MCF 10A (cell line): ENCODE data around the gene HOXD12. TPM values are rescaled to one million over a fixed set of nuclear protein-coding genes. Genes with fewer than 3 reads are reported as not detected.

Experiments used
- BruUV-seq: library from RNA; stranded (reverse); fragments of 400-500 nt; replicated peaks from 2 replicates; lab custom pipeline; 2021; lab: Mats Ljungman, UMichigan
- CTCF ChIA-PET: fragments of 300-600 bp; sonication (Branson Sonifier 250); formaldehyde crosslinking; extraction: SDS; loops from one replicate; lab custom pipeline; 2021; ENCODE audit warnings: antibody characterized with exemption, inconsistent platforms; lab: Yijun Ruan, JAX
- POLR2A ChIA-PET: fragments of 300-600, 350-650 bp; sonication (Branson Sonifier 250); formaldehyde crosslinking; extraction: SDS; loops from one replicate; lab custom pipeline; 2020; ENCODE audit warnings: antibody characterized with exemption, inconsistent platforms; lab: Yijun Ruan, JAX
- DNase-seq: peaks from one replicate; pipeline ENCODE4 v3.0.0-alpha.2; 2018; ENCODE audit not compliant: unreplicated experiment
- H3K27ac Mint-ChIP-seq: one replicate; pipeline ENCODE4 v1.8.0; 2022; ENCODE audit warnings: mild to moderate bottlenecking, low read depth, mixed read lengths; ENCODE audit not compliant: unreplicated experiment
- H3K27me3 Mint-ChIP-seq: one replicate; pipeline ENCODE4 v1.8.0; 2022; ENCODE audit warnings: mixed read lengths; ENCODE audit not compliant: insufficient read depth, unreplicated experiment
- H3K36me3 Mint-ChIP-seq: one replicate; pipeline ENCODE4 v1.8.0; 2022; ENCODE audit warnings: mild to moderate bottlenecking, moderate library complexity, mixed read lengths; ENCODE audit not compliant: insufficient read depth, unreplicated experiment
- H3K4me1 Mint-ChIP-seq: one replicate; pipeline ENCODE4 v1.8.0; 2022; ENCODE audit warnings: mixed read lengths; ENCODE audit not compliant: insufficient read depth, unreplicated experiment
- H3K4me3 Mint-ChIP-seq: one replicate; pipeline ENCODE4 v1.8.0; 2022; ENCODE audit warnings: mild to moderate bottlenecking, moderate library complexity, mixed read lengths; ENCODE audit not compliant: unreplicated experiment
- H3K9me3 Mint-ChIP-seq: one replicate; pipeline ENCODE4 v1.8.0; 2022; ENCODE audit warnings: mixed read lengths; ENCODE audit not compliant: unreplicated experiment
- CTCF ChIP-seq: fragments of 200-600 bp; IDR thresholded peaks from one replicate; pipeline ENCODE4 v1.8.0; 2022; ENCODE audit warnings: antibody characterized with exemption, mild to moderate bottlenecking; ENCODE audit not compliant: unreplicated experiment
- intact Hi-C: fragments of 100-400 bp; cut with micrococcal nuclease; formaldehyde crosslinking; loops from 2 replicates; pipeline ENCODE4 v1.14.1; 2022
- total RNA-seq: library from RNA; stranded (reverse); gene quantifications from 2 replicates; pipeline ENCODE4 v1.2.3, GENCODE V29; 2022

Gene HOXD12
- total RNA-seq, 1 experiment from 2014 or later = not detected

GRCh38 chr2:176111309-176111663, 11.7 kb downstream of the HOXD12 start:
- H3K4me1 Mint-ChIP-seq = peaks cover 2% of the 10 kb centered on the region
- peaks cover 8% of the 10 kb centered on the region for H3K27me3 Mint-ChIP-seq
- intact Hi-C loops = no loop called here
- no peak overlapping the region for H3K27ac Mint-ChIP-seq
- no TSS peak for BruUV-seq
- peak; percentile 56 for TF ChIP-seq CTCF
- H3K9me3 Mint-ChIP-seq = no peaks in the 10 kb centered on the region
- H3K4me3 Mint-ChIP-seq = no peak overlapping the region
- POLR2A ChIA-PET = interaction anchor here (0.7 to 1.5 kb wide), 4 partner anchors 9 to 526 kb away, joined by 3 to 5 read pairs (median 4); no protein-coding TSS in a partner anchor
- CTCF ChIA-PET = interaction anchor here (0.6 to 2.6 kb wide), 35 partner anchors 9 to 1045 kb away, joined by 3 to 23 read pairs (median 4); partner anchors contain the start of genes HOXD12 and HOXD13
- peak; percentile 58 for DNase-seq
- H3K36me3 Mint-ChIP-seq = no peaks in the 10 kb centered on the region

- Mint-ChIP-seq H3K27me3 (peaks cover 10% of the 10 kb centered on the region), H3K36me3 (no peaks in the 10 kb centered on the region), H3K4me1 (no peaks in the 10 kb centered on the region), H3K4me3 (no peak overlapping the region), H3K27ac (no peak overlapping the region), H3K9me3 (no peaks in the 10 kb centered on the region)
- POLR2A ChIA-PET = interaction anchor here (0.7 to 1.5 kb wide), 3 partner anchors 15 to 525 kb away, joined by 3 to 5 read pairs (median 4); no protein-coding TSS in a partner anchor
- CTCF ChIA-PET = interaction anchor here (0.7 to 2.6 kb wide), 17 partner anchors 9 to 1030 kb away, joined by 3 to 23 read pairs (median 4); no protein-coding TSS in a partner anchor
- intact Hi-C loops = no loop called here
- BruUV-seq = no TSS peak
- DNase-seq = no peak
- TF ChIP-seq CTCF = no peak
Measured at GRCh38 chr2:176111846-176112374, 12.3 kb downstream of the HOXD12 start.

GRCh38 chr2:176112375-176113302, 13.0 kb downstream of the HOXD12 start:
- ChIA-PET CTCF (interaction anchor here (0.6 to 1.6 kb wide), 4 partner anchors 14 to 1036 kb away, joined by 4 to 8 read pairs (median 4); no protein-coding TSS in a partner anchor), POLR2A (interaction anchor here (0.6 kb wide), 1 partner anchor 25 kb away, joined by 3 read pairs; no protein-coding TSS in a partner anchor)
- TF ChIP-seq CTCF = no peak
- peaks cover 17% of the 10 kb centered on the region for H3K27me3 Mint-ChIP-seq
- H3K4me3 Mint-ChIP-seq = no peak overlapping the region
- no TSS peak for BruUV-seq
- intact Hi-C loops = no loop called here
- H3K36me3 Mint-ChIP-seq = no peaks in the 10 kb centered on the region
- no peaks in the 10 kb centered on the region for H3K4me1 Mint-ChIP-seq
- no peak for DNase-seq
- H3K27ac Mint-ChIP-seq = no peak overlapping the region
- H3K9me3 Mint-ChIP-seq = no peaks in the 10 kb centered on the region
